Colon (tissue), 2 donors: ENCODE data around the gene CAST.

Experiments
- FAIRE-seq: peaks from 2 replicates; lab custom pipeline; 2012; peaks lifted over from hg19 to GRCh38; lab: Jason Lieb, UNC
- donor health status: control.
- donor health status: control.

CAST gene

DNA sequence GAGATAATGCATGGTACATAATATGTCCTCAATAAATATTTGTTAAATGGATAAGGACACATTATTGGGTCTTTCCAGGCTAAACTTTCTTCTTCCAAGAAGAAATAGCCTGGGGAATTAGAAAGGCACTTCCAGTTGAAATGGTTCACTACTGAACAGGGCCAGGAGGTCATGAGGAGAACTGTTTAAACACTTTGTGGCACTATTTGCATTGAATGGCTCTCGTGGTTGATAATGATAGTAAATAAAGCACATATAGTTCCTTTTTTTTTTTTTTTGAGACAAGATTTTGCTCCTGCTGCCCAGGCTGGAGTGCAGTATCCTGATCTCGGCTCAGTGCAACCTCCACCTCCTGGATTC lies 19.9 kb upstream of the CAST start:
- FAIRE-seq = no peak

DNA sequence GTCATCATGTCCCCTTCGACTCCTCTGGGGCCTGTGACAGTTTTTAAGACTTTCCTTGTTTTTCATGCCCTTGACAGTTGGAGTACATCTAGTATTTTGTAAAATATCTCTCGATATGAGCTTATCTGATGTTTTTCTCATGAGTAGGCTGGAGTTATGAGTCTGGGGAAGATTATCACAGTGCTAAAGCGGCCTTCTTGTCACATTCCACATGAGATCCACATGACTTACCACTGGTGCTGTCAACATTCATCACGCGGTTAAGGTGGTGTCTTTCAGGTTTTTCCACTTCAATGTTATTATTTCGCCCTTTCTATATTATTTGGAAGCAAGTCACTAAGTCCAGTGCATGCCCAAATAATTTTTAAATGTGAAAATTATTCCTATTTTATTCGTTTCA lies 17.1 kb upstream of the CAST start:
- no peak for FAIRE-seq

DNA sequence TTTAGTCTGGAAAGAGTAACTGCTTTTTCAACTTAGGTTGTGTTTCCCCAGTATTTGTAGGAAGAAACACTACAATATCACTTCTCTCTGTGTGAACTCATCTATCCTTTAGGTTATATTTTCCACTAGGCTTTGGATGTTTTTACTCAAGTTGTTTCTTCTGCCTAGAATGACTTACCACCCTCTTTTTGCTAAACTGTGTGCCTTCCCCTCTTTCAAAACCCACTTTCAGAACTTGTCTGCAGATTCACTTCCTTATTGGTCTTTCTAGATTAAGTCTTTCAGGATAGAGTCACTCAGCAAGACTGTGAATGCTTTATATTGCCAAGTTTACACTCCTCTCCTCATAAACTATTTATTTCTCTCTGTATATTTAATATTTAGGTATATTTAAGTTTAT lies 14.2 kb upstream of the CAST start:
- FAIRE-seq = no peak

DNA sequence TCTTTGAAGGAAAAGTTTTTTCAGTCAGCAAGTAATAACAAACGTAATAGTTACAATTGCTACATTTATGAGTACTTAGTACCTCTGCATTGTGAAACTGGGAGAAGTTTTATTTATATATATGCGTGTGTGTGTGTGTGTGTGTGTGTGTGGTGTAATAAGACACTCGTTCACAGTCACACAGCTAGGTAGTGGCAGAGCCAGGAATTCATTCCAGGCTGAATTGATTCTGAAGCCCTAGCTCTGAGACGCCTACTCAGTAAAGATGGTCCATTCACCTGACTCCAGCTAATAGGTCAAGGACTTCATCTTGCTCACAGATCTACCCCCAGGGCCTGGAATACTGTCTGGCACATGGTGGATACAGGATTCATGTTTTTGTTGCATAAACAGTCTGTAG lies 13.6 kb upstream of the CAST start:
- no peak for FAIRE-seq

DNA sequence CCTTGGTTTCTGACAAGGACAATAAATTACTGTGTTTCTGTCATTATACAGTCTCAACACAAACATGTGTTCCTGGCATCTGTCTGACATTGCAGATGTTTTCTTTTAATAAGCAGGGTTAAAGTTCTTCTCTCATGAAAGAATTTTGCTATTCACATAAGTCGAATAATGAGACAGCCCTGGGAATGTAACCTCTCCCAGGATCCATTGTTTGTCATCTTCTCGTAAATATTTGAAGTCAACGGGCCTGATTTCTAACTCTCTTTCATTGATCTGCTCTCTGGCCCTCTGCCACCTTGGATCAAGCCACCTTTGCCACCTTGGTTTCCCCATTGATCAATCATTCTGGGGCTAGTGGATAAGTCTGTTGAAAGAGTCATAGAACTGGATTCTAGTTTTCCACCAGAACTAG lies 12.9 kb upstream of the CAST start:
- FAIRE-seq = no peak

DNA sequence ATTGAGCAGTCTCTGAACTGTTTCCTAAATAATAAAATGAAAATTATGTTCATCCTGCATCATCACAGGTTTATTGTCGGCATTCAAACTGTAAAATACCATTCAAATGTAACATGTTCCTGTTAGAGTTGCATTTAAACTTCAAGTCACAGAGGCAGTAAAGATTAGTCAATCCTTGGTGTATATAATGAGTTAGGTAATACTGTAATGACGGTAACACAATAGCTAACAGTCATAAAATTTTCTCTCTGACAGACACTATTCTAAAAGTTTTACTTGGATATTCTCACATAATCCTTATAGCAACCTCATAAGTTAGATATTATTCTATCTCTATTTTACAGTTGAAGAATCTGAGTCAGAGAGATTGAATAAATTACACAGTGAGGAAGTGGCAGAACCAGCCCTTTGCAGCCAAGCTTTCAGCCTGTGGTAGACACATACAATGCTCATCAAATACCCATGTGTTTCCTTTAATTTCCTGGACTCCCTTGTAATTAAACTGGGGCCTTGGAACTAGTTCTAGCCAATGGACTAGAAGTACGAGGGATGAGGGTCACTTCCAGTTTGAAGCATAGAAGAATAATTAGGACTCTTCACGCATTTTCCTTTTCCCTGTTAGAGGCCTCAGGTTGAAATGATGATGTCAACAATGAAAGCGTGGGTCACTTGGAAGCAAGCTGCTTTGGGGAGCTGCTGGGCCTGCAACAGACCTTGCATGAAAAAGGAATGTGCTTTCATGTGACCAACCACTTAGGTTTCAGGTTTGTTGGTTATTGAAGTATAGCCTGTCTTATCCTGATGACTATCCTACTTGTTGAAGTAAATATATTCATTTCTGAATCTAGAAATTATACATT lies 12.3 kb upstream of the CAST start:
- peak; percentile 70 for FAIRE-seq

DNA sequence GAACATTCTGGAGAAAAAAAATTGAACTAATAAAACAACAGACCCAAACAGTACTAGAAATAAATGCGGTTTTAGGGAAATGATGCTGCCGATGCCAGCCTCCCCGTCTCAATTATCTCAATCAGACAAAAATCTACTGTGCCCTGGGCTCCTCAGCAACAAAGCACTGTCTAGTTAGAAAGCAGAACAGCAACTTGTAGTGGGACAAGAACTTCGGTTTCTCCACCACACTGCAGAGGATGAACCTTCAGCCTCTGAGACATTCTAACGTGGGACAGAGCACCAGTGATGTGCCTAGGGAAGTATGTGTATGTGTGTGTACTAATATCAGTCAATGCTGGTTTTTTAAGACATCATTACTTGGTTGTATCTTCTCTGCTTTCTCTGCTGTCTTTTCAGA lies 11.1 kb upstream of the CAST start:
- no peak for FAIRE-seq

DNA sequence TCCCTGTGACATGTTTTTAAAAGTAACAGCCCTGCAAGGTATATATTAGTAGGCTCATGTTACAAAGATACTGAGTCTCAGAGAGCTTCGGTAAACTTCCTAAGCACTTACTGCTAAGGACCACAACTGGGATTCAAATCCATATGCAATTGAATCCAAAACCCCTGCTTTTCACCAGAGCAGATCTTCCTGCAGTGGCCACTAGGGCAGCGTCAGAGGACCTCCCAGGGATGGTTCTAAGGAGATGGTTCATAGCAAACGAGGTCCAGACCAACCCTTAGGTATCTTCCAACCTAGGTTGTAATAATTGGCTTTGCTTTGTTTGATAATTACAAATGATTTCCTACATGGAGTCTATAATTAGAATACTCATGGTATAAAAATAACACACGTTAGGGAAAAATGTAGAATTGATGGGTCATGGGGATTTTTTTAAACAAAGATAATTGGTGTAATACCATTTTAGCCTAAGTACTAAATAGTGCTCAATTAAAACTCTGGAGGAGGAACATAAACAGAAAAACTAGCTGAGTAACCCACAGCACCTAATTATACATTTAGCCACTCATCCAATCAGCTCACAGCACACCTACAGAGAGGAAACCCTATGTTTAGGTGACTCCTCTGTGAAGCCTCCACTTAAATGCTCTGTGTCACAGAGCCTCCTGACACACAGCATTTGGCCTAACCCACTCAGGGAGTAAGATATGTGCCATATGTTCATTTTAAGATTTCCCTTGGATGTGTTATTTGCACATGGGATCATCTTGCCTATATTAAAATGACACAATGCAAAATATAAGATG lies 10.0 kb upstream of the CAST start:
- FAIRE-seq = no peak

DNA sequence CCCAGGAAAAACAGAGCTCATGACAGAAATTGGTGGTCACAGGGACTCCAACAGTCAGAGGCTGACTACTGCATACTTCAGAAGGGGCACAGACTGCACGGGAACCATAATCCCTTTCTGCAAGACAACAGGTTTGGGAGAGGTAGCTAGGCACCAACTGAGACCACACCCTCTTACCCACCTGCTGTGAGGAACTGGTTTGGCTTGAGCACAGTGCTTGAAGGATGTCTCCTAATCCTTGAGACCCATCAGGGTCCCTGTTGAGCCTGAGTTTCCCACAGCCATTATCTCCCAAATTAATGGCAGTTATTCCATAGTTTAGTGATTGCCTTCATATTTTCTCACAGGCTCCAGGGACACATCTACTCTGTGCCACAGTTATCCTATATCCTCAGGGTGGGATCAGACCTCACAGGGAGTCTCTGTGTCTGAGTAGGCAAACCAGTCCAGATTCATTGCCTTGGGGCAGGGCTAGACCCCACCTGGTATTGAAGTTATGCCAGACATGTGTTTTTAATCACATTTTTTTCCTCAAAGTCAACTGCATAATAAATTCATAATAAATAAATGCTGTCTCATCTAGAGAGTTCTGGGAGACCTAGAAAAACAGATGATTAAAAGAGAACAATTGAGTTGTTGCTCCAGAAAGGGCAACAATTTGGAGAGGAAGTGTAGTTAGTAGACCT lies 9.3 kb upstream of the CAST start:
- no peak for FAIRE-seq

DNA sequence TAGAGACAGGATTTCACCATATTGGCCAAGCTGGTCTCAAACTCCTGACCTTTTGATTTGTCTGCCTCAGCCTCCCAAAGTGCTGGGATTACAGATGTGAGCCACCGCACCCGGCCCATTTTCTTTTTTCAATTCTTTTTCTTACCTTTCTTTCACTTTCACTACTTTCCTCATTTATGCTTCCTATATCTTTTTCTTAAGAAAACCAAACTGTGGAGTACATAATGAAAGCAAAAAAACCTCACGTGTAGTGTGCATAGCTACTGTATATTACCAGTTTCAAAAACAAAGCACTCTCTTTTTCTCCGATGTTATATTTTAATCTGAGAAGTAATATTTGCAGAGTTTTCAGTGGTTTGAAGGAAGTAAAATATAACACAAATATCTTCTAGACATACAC lies 8.0 kb upstream of the CAST start:
- no peak for FAIRE-seq

DNA sequence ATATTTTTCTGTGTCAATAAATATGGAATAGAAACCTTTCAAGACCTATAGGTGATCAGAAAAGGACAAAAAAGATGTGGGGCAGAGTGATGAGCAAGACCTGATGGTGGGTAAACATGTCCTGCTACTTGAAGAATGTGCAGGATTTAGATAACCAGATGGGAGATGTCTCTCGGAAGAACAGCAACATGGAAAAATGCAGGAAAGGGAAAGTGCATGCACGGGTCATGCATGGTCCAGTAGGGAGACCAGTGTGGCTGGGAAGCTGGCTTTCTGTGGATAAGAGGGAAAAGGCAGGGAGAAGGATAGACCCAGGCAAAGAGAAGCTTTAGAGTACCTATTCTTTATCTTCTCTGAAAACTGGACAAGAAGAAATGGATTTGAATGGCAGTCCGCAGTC lies 7.1 kb upstream of the CAST start:
- no peak for FAIRE-seq

DNA sequence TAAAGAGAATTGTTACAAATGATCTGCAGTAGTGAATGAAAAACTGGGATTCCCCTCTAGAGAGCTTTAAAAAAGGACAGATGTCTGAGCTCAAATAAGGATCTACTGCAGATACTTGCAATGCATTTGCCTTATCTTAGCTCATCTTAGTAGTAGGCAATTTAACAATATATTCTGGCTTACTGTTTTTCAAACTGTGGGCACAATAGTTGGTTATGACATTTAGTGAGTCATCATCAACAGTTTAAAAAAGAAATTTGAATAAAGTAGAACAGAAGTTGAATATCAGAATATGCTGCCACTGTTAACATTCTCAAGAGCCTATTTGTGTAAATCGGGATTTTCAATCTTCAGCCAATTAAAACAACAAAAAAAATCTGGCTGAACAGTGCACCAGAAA lies 6.7 kb upstream of the CAST start:
- FAIRE-seq = no peak

DNA sequence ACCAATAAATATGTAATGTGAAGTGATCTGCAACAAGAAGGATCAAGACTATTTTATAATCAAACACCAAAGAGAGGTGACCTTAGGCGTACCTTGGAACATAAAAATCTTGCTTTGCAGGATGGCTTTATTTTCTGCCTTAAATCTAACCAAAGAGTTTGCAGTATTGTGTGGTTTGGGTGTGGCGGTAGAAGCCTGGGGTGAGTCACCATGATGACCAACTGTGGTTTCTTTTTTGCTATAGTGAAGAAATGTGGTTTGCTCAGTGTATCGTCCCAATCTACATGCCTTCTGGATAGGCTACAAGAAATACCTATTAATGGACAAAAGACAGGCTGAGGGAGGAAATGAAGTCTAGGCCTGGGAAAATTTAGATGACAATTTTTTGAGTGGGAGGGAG lies 5.1 kb upstream of the CAST start:
- FAIRE-seq = peak; percentile 51

DNA sequence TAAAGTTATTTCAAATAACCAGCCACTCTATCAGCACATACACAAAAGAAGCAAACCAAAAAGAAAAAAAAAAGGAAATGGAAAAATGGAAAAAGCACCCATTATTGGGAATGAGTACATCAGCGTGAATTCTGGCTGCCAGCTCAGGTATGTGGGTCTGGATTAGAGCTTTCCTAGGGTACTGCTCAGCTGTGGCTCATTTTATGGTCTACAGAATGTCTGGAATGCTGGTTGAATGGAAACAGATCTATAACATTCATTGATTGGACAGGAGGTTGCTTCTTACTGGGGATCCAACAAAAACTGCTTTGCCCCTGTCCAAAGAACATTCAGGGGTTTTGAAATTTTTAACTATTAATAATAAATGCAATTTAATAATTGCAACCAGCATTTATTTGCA lies 3.9 kb upstream of the CAST start:
- no peak for FAIRE-seq

DNA sequence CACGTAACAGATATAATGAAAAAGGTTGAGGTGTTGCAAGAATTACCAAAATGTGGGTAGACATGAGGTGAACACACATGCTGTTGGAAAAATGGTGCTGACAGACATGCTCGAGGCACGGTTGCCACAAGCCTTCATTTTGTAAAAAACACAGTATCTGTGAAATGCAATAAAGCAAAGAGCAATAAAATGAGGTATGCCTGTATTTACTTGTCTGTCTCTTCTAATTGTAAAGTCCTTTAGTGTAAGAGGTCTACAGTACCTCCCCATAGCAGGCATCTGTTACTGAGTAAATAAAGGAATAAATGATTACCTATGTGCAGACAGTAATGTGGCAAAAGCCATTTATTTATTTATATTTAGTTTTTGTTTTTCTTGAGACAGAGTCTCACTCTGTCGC lies 3.0 kb upstream of the CAST start:
- no peak for FAIRE-seq

DNA sequence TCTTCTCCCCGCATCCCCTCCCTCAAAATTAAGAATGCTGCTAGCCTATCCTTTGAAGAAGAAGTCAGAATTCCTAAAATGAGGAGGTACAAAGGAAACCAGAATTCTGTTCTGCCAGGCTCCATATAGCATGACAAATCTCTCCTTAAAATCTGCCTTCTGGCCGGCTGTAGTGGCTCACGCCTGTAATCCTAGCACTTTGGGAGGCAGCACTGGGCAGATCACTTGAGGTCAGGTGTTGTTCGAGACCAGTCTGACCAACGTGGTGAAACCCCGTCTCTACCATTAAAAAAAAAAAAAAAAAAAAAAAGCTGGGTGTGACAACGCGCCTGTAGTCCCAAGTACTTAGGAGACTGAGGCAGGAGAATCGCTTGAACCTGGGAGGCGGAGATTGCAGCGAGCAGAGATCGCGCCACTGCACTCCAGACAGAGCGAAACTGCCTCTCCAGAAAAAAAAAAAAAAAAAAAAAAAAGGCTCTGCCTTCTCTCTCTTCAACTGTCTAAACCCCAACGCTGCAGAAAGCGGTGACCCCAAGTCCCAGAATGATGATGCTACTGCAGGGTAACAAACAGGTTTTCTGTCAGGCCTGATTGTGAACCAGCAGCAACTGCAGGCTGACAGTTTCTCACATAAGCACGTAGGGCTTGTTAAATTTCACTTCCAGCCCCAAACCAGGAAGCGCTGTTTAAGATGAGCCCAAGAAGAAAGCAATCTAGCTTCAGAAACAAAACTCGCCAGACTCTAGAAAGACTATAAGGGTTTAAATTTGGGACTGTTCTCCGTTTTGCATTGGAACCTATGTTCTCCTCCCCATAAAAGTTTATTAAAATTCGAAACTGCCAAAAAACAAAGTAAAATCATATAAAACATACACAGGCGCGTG lies 963 bp upstream of the CAST start:
- no peak for FAIRE-seq

DNA sequence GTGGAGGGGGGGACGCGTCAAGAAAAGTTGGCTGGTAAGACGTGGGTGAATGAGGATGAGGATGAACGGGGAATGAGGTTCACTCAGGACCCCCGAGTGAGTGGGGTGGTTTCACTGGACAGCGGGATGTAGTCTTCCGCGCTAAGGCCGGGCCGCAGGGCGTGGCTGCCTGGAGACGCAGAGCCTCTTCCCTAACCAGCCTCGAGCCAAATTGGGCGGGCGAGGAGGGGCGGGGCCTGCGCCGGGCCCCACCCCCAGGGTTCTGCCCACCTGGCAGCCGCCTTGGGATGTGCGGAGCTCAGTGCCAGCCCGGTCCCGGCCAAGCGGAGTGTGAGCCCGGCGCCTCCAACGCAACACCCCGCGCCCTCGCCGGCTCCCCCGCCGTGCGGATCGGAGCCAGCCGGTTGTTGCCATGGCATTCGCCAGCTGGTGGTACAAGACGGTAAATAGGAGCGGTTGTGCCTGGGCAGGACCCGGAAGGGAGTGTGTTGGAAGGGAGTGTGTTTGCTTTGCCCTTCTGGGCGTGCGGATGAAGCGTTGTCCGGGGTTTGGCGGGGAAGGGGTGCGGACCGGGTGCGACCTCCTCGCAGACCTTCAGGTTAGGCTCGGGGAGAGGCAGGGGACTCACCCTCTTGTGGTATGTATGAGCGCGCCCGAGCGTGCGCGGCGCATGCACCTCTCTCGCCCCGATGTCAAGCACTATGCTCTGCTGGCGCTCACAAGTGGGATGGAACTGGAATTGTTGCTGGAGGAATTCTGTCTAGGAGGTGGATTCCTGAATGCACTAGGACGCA lies 746 bp downstream of the CAST start:
- FAIRE-seq = no peak

DNA sequence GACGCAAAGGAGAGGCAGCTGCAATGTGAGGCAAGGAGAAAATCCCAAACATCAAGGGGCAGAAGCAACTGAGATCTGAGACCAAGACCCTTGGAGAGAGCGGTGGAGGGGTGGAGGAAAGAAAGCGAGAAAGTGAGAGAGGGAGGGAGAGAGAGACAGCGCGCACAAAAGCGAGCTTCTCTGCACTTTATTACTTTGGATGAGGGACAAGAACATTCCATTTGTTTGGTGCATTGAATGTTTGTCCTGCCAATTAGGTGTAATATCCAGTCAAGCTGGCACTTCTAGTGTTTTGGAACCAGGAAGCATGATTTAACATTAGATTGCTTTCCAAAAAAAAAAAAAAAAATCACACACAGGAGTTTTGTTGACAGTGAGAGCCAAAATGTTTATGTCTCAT lies 1.4 kb downstream of the CAST start:
- no peak for FAIRE-seq

DNA sequence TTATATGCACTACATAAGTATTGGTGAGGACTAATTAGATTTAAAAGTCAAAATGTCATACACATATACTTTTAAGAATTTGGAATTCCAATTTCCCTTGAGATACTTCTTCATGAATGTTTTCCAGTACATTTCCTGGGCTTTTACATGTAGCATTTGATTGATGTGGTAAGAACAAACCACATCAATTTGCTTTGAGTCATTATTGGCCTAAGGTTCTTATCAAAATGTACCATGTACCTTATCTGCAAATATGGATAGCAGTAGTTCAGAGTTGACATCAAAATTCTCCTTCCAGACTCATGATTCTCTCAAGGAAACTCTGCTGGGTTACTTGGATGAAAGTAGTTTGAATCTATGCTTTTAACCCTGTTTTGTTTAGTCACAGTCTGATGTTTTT lies 2.5 kb downstream of the CAST start:
- no peak for FAIRE-seq

DNA sequence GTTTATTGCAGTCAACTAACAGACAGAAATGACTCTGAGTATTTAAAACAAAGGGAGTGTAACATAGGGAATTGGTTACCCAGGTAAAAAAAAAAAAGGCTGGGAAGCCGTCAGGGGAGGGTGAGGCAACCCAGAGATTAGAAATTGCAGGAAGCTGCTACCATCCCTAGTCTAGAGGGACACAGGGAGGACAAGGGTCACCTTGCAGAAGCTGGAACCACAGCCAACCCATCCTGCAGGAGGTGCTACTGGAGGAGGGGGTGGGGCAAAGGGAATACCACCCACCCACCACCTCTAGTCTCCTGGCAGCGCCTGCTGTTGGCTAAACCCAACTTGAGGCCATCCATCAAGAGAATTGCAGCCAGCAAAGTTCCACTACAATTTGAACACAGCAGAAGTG lies 6.5 kb downstream of the CAST start:
- no peak for FAIRE-seq

DNA sequence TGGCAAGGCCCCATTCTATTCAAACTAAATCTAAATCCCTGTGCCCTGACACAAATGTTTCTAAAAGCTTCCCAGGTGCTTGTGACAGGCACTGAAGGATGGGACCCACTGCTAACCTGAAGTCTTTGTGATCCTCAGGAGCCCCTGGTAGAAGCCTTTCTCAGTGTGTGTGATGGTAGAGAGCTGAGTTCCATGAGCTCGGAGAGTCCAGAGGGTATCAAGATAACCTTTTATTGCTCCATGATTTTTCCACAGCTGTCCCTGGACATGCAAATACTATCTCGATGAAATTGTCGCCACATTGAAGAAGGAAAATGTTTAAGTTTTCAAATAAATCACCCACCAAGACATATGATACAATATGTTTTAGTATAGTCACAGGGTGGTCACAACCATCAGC lies 7.7 kb downstream of the CAST start:
- FAIRE-seq = no peak
